K562 (cell line): ENCODE data around the gene UNC13C. TPM values are rescaled to one million over a fixed set of nuclear protein-coding genes. Genes with fewer than 3 reads are reported as not detected.

Experiments used
- ATAC-seq: fragments of 200-7000 bp; cut with Tn5 transposase; 3 replicates; pipeline ENCODE4 v1.9.1; 2020; ENCODE audit warnings: moderate library complexity
- BruUV-seq: library from RNA; stranded (reverse); fragments of 400-500 nt; replicated peaks from 2 replicates; lab custom pipeline; 2021; lab: Mats Ljungman, UMichigan
- CTCF ChIA-PET: fragments of 300-600 bp; formaldehyde crosslinking; extraction: SDS; loops from one replicate; lab custom pipeline; 2021; ENCODE audit warnings: low intra/inter-chr PET ratio; lab: Yijun Ruan, JAX
- POLR2A ChIA-PET: fragments of 300-600, 350-650 bp; sonication (Branson Sonifier 250); formaldehyde crosslinking; extraction: SDS; loops from one replicate; lab custom pipeline; 2021; ENCODE audit warnings: antibody characterized with exemption, inconsistent platforms; lab: Yijun Ruan, JAX
- DNase-seq, 4 experiments: peaks; one replicate each; pipeline versions ENCODE4 v3.0.0 to v3.0.0-alpha.2; 2011 to 2018; ENCODE audit warnings: low spot score in 3 of 4, mixed read lengths in 3 of 4; ENCODE audit errors: extremely low read depth in 1 of 4
- FAIRE-seq: peaks from 2 replicates; lab custom pipeline; 2011; peaks lifted over from hg19 to GRCh38; lab: Jason Lieb, UNC
- H2AFZ ChIP-seq: 2 replicates; pipeline ENCODE4 v1.6.0; 2011; ENCODE audit warnings: low read depth, low read length, control low read depth, inconsistent platforms
- H3K27ac ChIP-seq: fragments of 200-600 bp; 3 replicates; pipeline ENCODE4 v1.8.0; 2011; ENCODE audit warnings: low read depth, mild to moderate bottlenecking, control low read depth, inconsistent platforms, low read length, moderate library complexity, mixed read lengths; ENCODE audit errors: extremely low read depth
- H3K27me3 ChIP-seq, 2 experiments: fragments of 300-600 bp in 1 of 2; 2 replicates in 1 of 2; 3 replicates in 1 of 2; pipeline versions ENCODE4 v1.6.0 to v1.8.0; 2011; ENCODE audit warnings: inconsistent platforms in 2 of 2, low read length in 2 of 2, mild to moderate bottlenecking in 1 of 2, mixed read lengths in 1 of 2, moderate library complexity in 1 of 2; ENCODE audit not compliant: control insufficient read depth in 2 of 2, insufficient read depth in 2 of 2
- H3K36me3 ChIP-seq: fragments of 300-600 bp; 3 replicates; pipeline ENCODE4 v1.8.0; 2011; ENCODE audit warnings: mild to moderate bottlenecking, low read length, inconsistent platforms; ENCODE audit not compliant: control insufficient read depth, insufficient read depth
- H3K4me1 ChIP-seq, 2 experiments: fragments of 200-600 bp in 1 of 2; replicated peaks in 1 of 2; 2 replicates in 1 of 2; 3 replicates in 1 of 2; pipeline versions ENCODE4 v1.5.1 to v1.8.0; 2011; ENCODE audit warnings: inconsistent platforms in 2 of 2, low read length in 2 of 2, mild to moderate bottlenecking in 1 of 2, mixed read lengths in 1 of 2, moderate library complexity in 1 of 2; ENCODE audit not compliant: control insufficient read depth in 2 of 2, insufficient read depth in 2 of 2
- H3K4me2 ChIP-seq: 2 replicates; pipeline ENCODE4 v1.6.1; 2011; ENCODE audit warnings: low read length, control low read depth, inconsistent platforms, mixed read lengths; ENCODE audit not compliant: insufficient read depth
- H3K4me3 ChIP-seq: fragments of 200-600 bp; sonication (generic), shearing (Covaris generic); 2 replicates; pipeline ENCODE4 v1.5.1; 2016; ENCODE audit warnings: control low read depth, inconsistent platforms
- H3K79me2 ChIP-seq: fragments of 200-600 bp; 3 replicates; pipeline ENCODE4 v1.8.0; 2011; ENCODE audit warnings: low read length, inconsistent platforms; ENCODE audit not compliant: control insufficient read depth, insufficient read depth
- H3K9ac ChIP-seq, 2 experiments: 2 replicates each; pipeline versions ENCODE4 v1.6.0 to v1.6.1; 2011; ENCODE audit warnings: low read depth in 2 of 2, low read length in 2 of 2, control low read depth in 1 of 2, inconsistent platforms in 1 of 2, mild to moderate bottlenecking in 1 of 2, mixed read lengths in 1 of 2; ENCODE audit not compliant: insufficient read depth in 1 of 2
- H3K9me1 ChIP-seq: one replicate; pipeline ENCODE4 v1.6.0; 2011; ENCODE audit warnings: inconsistent platforms, mild to moderate bottlenecking, low read length, moderate library complexity; ENCODE audit not compliant: control insufficient read depth, insufficient read depth
- H3K9me3 ChIP-seq: replicated peaks from 2 replicates; pipeline ENCODE4 v1.5.1; 2011; ENCODE audit warnings: low read depth, low read length, inconsistent platforms; ENCODE audit not compliant: control insufficient read depth, insufficient read depth
- H4K20me1 ChIP-seq: replicated peaks from 2 replicates; pipeline ENCODE4 v1.6.1; 2011; ENCODE audit warnings: low read length, inconsistent platforms, mixed read lengths; ENCODE audit not compliant: control insufficient read depth, insufficient read depth
- CTBP1 ChIP-seq: fragments of 450-650 bp; IDR thresholded peaks from 2 replicates; pipeline ENCODE4 v1.6.1; 2016; ENCODE audit warnings: borderline replicate concordance
- EP400 ChIP-seq: fragments of 450-650 bp; IDR thresholded peaks from 2 replicates; pipeline ENCODE4 v1.6.1; 2017; ENCODE audit warnings: antibody characterized with exemption, mild to moderate bottlenecking, moderate library complexity
- FOSL1 ChIP-seq: fragments of 200-800 bp; sonication (Bioruptor generic); conservative IDR thresholded peaks from 2 replicates; pipeline ENCODE4 v1.6.1; 2016; ENCODE audit warnings: missing genetic modification characterization, missing compliant biosample characterization
- NELFE ChIP-seq: IDR thresholded peaks from 2 replicates; pipeline ENCODE4 v1.6.1; 2011; ENCODE audit warnings: mild to moderate bottlenecking; ENCODE audit not compliant: insufficient read depth, insufficient read length
- NFYB ChIP-seq: IDR thresholded peaks from 2 replicates; pipeline ENCODE4 v1.6.1; 2011; ENCODE audit warnings: mild to moderate bottlenecking, moderate library complexity; ENCODE audit not compliant: insufficient read length; ENCODE audit errors: extremely low read depth
- NR4A1 ChIP-seq, 2 experiments: fragments of 250-450 bp in 1 of 2; fragments of 450-650 bp in 1 of 2; sonication (Bioruptor Pico) in 1 of 2; IDR thresholded peaks; 2 replicates each; pipeline versions ENCODE4 v1.4.0 to v1.6.1; 2016 to 2020; ENCODE audit warnings: mild to moderate bottlenecking in 2 of 2, missing compliant biosample characterization in 1 of 2, missing genetic modification characterization in 1 of 2, moderate library complexity in 1 of 2
- PHF20 ChIP-seq: fragments of 450-650 bp; IDR thresholded peaks from 2 replicates; pipeline ENCODE4 v1.6.1; 2018; ENCODE audit not compliant: partially characterized antibody
- TCF7 ChIP-seq: sonication (generic); IDR thresholded peaks from 2 replicates; pipeline ENCODE4 v1.6.1; 2016; ENCODE audit warnings: antibody characterized with exemption, borderline replicate concordance
- XRCC3 ChIP-seq: fragments of 450-650 bp; IDR thresholded peaks from 2 replicates; pipeline ENCODE4 v1.6.1; 2017; ENCODE audit warnings: mild to moderate bottlenecking, moderate library complexity
- ZBTB1 ChIP-seq: sonication (generic); formaldehyde crosslinking; IDR thresholded peaks from 2 replicates; pipeline ENCODE4 v1.8.1; 2023; ENCODE audit warnings: missing genetic modification reagents, low read depth, mild to moderate bottlenecking, borderline replicate concordance
- ZNF239 ChIP-seq: fragments of 250-450 bp; sonication (Bioruptor Pico); IDR thresholded peaks from 2 replicates; pipeline ENCODE4 v1.4.0; 2020; ENCODE audit warnings: mild to moderate bottlenecking
- ZNF311 ChIP-seq: fragments of 250-450 bp; sonication (Bioruptor Pico); IDR thresholded peaks from 2 replicates; pipeline ENCODE4 v1.4.0; 2020; ENCODE audit warnings: mild to moderate bottlenecking, moderate library complexity
- ZNF551 ChIP-seq: fragments of 250-450 bp; sonication (Bioruptor Pico); IDR thresholded peaks from 2 replicates; pipeline ENCODE4 v1.5.0; 2021; ENCODE audit warnings: mild to moderate bottlenecking, moderate library complexity
- WGBS: fragments of 100-300 bp; shearing (Covaris generic); methylation state at CpG from one replicate; pipeline ENCODE4 v1.1.6; 2016; ENCODE audit warnings: low coverage, mixed read lengths; ENCODE audit not compliant: insufficient coverage; ENCODE audit errors: missing lambda C conversion rate; 5-methylcytosine and 5-hydroxymethylcytosine counted together
- in situ Hi-C: fragments of 300-500 bp; cut with MboI; formaldehyde crosslinking; loops from 4 replicates; pipeline ENCODE4 v1.15.0; 2018; ENCODE audit warnings: inconsistent platforms, mixed read lengths
- intact Hi-C: fragments of 100-400 bp; cut with micrococcal nuclease; formaldehyde crosslinking; loops from 2 replicates; pipeline ENCODE4 v1.14.2; 2022
- polyA plus RNA-seq, 8 experiments: library from polyadenylated mRNA; depleted of rRNA in 4 of 8; stranded (reverse) in 5 of 8; unstranded in 3 of 8; fragments of >200 nt; fragmentation: Nextera tagmentation in 2 of 8; fragmentation: Illumina TruSeq in 1 of 8; extraction: Ambion mirVana in 2 of 8; extraction: Trizol in 1 of 8; gene quantifications; 2 replicates each; pipeline versions ENCODE4 v1.2.1 to v1.2.3, GENCODE V29; 2011 to 2014; ENCODE audit warnings: inconsistent platforms in 1 of 8, missing spikeins in 1 of 8
- total RNA-seq, 7 experiments: library from RNA; depleted of rRNA in 6 of 7; stranded (reverse); fragments of >200 nt in 6 of 7; fragmentation: Illumina TruSeq in 2 of 7; extraction: Trizol in 2 of 7; gene quantifications; 2 replicates each; pipeline versions ENCODE4 v1.2.1 to v1.2.3, GENCODE V29; 2011 to 2021; ENCODE audit warnings: low replicate concordance in 1 of 7
- TF ChIP-seq, protein P1 (sequence below): fragments of 250-450 bp; sonication (Bioruptor Pico); IDR thresholded peaks from 2 replicates; pipeline ENCODE4 v1.4.0; 2020
- TF ChIP-seq, protein P2 (sequence below): fragments of 250-450 bp; sonication (Bioruptor Pico); IDR thresholded peaks from 2 replicates; pipeline ENCODE4 v1.5.0; 2021; ENCODE audit warnings: mild to moderate bottlenecking, moderate library complexity
- TF ChIP-seq, protein P3 (sequence below): sonication (generic); IDR thresholded peaks from 2 replicates; pipeline ENCODE4 v1.6.1; 2016

Gene UNC13C
- total and polyA plus RNA-seq, 9 of the 15 experiments (the other 6 are each of a cell fraction or from before 2014, with no cell fraction given), result not detected

DNA sequence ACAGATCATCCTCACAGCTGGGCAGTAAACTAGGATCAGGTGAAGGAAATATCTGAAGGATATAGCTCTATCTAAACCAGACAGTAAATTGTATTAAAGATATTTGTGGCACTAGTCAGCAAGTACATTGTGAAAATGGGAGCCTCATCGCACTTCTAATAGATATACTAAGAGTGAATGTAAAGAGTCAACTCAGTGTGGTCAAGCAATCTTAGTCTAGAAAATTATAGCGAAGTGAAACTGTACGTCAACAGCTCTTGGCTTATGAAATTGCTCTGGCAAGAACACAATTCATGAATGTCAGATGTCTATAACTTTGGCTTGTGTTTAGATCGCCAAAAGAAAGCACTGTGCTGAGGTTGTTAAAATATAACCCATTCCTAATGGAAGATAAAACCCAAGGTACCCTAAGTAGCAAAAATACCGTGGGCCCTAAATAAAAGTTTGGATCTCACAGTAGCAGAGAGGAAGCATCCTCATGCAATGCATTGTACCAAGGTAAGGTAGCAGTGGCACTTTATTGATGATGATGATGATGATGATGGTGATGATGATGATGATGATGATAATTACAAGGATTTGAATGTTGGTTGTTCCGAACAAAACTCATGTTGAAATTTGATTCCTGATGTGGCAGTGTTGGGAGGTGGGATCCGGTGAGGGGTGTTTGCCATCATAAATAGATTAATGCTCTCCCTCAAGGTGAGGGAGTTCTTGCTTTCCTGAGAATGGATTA, 228.5 kb downstream of the UNC13C start:
- POLR2A ChIA-PET, result no interaction called here
- in situ Hi-C loops (no loop called here), intact Hi-C loops (no loop called here)
- no peak overlapping the region for H3K27ac ChIP-seq
- H3K9me3 ChIP-seq, result no peaks in the 10 kb centered on the region; the same call in 1 of the 2 replicates
- no peak overlapping the region for H3K4me2 ChIP-seq
- H3K4me3 ChIP-seq, result no peak overlapping the region
- H3K9ac ChIP-seq, result no peak overlapping the region
- no peaks in the 10 kb centered on the region for H3K4me1 ChIP-seq
- FAIRE-seq (no peak), ATAC-seq (no peak)
- H3K27me3 ChIP-seq, result no peaks in the 10 kb centered on the region
- BruUV-seq, result no TSS peak
- H2AFZ ChIP-seq, result no peak overlapping the region
- no peaks in the 10 kb centered on the region for H3K9me1 ChIP-seq
- CTCF ChIA-PET, result no interaction called here
- TF ChIP-seq ZNF311 (CRISPR knock-in tag) (no peak), ZNF239 (no peak), XRCC3 (no peak), ZNF551 (CRISPR knock-in tag) (no peak), NR4A1 (CRISPR knock-in tag; IDR thresholded peaks at IDR 0.05) (no peak), NR4A1 (tag; IDR thresholded peaks at IDR 0.05) (no peak), NELFE (no peak), TCF7 (no peak), PHF20 (no peak), NFYB (no peak), FOSL1 (tag) (no peak), EP400 (no peak), ZBTB1 (CRISPR knock-in tag) (no peak), CTBP1 (no peak)
- TF ChIP-seq, protein P1, sequence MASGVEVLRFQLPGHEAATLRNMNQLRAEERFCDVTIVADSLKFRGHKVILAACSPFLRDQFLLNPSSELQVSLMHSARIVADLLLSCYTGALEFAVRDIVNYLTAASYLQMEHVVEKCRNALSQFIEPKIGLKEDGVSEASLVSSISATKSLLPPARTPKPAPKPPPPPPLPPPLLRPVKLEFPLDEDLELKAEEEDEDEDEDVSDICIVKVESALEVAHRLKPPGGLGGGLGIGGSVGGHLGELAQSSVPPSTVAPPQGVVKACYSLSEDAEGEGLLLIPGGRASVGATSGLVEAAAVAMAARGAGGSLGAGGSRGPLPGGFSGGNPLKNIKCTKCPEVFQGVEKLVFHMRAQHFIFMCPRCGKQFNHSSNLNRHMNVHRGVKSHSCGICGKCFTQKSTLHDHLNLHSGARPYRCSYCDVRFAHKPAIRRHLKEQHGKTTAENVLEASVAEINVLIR (CRISPR knock-in tag), result no peak
- TF ChIP-seq, protein P2, sequence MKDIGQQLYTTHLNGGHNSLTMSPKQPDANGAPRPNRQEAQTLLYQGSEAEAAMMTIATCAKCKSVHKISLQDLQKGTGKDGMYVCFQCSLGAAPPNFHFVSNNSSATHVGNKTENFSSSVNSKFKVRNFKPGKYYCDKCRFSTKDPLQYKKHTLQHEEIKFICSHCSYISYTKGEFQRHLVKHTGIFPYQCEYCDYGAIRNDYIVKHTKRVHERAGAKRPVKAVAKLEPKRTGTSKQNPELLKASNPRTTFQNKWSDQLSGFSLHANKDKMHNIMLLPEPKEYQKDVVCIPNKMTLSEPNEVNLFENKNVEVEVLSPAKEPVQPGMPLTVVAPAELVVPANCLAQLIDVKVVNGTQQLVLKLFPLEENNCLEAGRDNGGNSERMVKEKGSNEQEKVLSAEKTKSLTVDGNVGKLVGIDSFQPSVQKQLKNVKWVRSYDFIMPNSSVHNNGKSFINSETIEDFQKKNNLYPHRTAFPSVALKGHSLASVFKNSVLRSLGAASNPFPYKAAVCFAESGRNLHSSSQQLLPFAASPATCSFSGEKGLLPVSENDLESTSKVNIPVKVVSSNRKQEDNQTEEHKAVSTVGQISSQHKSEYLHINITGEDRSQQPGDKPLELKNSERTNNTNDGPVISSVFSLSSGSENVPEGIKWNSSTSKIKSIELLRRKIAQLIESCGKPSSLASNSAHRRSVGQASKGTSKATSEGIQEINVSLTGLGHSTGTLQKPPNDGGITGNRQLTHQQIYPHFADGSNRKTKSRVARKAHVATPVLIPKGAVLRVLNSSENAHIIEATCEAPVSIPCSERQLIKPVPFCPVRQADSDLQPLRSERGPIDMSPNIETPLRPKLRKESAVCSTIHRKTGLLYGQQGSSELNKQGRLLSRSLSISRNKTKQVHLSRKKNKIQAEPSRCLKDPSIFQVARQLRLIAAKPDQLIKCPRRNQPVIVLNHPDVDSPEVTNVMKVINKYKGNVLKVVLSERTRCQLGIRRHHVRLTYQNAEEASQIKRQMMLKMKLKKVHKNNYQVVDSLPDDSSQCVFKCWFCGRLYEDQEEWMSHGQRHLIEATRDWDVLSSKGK (CRISPR knock-in tag), result no peak
- TF ChIP-seq, protein P3, sequence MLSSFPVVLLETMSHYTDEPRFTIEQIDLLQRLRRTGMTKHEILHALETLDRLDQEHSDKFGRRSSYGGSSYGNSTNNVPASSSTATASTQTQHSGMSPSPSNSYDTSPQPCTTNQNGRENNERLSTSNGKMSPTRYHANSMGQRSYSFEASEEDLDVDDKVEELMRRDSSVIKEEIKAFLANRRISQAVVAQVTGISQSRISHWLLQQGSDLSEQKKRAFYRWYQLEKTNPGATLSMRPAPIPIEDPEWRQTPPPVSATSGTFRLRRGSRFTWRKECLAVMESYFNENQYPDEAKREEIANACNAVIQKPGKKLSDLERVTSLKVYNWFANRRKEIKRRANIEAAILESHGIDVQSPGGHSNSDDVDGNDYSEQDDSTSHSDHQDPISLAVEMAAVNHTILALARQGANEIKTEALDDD, result no peak
- TF ChIP-seq, all 486 proteins: peak for 0
- no peaks in the 10 kb centered on the region for H4K20me1 ChIP-seq
- no peaks in the 10 kb centered on the region for H3K79me2 ChIP-seq
- no peak for DNase-seq
- WGBS, result 0% methylated on average over 7 of the region's 7 CpGs
- H3K36me3 ChIP-seq, result no peaks in the 10 kb centered on the region
